Spinal cord (tissue), 10 donors: ENCODE measurements around the gene CHPF2. TPM values are rescaled to one million over a fixed set of nuclear protein-coding genes. Genes with fewer than 3 reads are reported as not detected.

Experiments
- DNase-seq, 6 donors: peaks; one replicate each; pipeline versions ENCODE4 v3.0.0 to v3.0.0-alpha.2; 2013 to 2015; ENCODE audit warnings: low spot score in 6 of 6, low read depth in 4 of 6
- H3K27ac ChIP-seq: one replicate; pipeline ENCODE4 v1.5.1; 2013; ENCODE audit warnings: low read depth, low read length, control low read depth
- H3K27me3 ChIP-seq: one replicate; pipeline ENCODE4 v1.6.1; 2013; ENCODE audit warnings: low read length; ENCODE audit not compliant: control insufficient read depth, insufficient read depth
- H3K36me3 ChIP-seq: one replicate; pipeline ENCODE4 v1.6.1; 2013; ENCODE audit warnings: low read length; ENCODE audit not compliant: control insufficient read depth, insufficient read depth
- H3K4me1 ChIP-seq: one replicate; pipeline ENCODE4 v1.6.1; 2013; ENCODE audit warnings: low read length; ENCODE audit not compliant: control insufficient read depth, insufficient read depth
- H3K4me3 ChIP-seq: one replicate; pipeline ENCODE4 v1.5.1; 2013; ENCODE audit warnings: low read depth, low read length, control low read depth
- H3K9me3 ChIP-seq: one replicate; pipeline ENCODE4 v1.6.1; 2013; ENCODE audit warnings: low read length; ENCODE audit not compliant: control insufficient read depth, insufficient read depth
- WGBS: methylation state at CpG from one replicate; pipeline ENCODE4 v1.1.5; 2013; ENCODE audit warnings: missing lambda C conversion rate; ENCODE audit not compliant: insufficient coverage; 5-methylcytosine and 5-hydroxymethylcytosine counted together
- polyA plus RNA-seq, 2 donors: library from polyadenylated mRNA; unstranded; fragments of 120-200 nt; gene quantifications; one replicate each; pipeline ENCODE4 v1.2.1, GENCODE V29; 2013; ENCODE audit not compliant: insufficient read length in 2 of 2
- total RNA-seq, 2 donors: library from RNA; depleted of rRNA in 1 of 2; stranded (reverse); fragments of 120-200 nt in 1 of 2; fragments of >200 nt in 1 of 2; gene quantifications; one replicate each; pipeline versions ENCODE4 v1.2.3 to v1.2.4, GENCODE V29; 2013 to 2014
- donor health status: healthy.

CHPF2 gene
- total and polyA plus RNA-seq, 4 donors: 19.7 to 25.5 (median 23.6) TPM

DNA sequence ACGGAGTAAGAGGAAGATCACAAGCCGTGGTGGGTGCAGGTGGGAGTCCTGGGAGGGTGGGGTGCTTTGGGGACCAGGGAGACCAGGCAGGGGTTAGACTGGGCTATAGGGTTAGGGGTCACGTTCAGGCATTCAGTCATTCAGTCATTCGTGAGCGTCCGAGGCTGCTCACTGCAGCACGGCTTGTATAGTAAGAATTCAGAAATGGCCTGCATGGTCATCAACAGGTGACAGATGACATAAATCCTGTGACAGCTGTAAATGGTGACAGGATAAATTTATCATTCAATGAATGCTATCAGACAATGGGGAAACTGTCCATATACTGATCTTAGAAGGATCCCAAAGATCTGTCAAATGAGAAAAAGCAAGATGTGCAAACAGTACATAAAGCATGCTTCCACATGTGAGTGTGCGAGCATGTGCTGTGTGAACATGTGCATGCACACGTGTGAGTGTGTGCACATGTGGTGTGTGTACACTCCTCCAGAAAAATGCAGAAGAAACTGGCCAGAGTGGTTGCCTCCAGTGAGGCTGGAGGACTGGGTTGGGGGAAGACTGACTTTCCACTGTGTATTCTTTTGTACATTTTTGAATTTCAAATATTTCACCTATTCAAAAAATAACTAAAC is 48.2 kb downstream of the CHPF2 start:
- no peak for DNase-seq
- 77% methylated on average over 8 of the region's 9 CpGs for WGBS
- Histone ChIP-seq H3K4me1 (peaks cover 23% of the 10 kb centered on the region), H3K9me3 (no peaks in the 10 kb centered on the region), H3K27me3 (no peaks in the 10 kb centered on the region), H3K4me3 (no peak overlapping the region), H3K36me3 (peaks cover under 1% of the 10 kb centered on the region), H3K27ac (no peak overlapping the region)

DNA sequence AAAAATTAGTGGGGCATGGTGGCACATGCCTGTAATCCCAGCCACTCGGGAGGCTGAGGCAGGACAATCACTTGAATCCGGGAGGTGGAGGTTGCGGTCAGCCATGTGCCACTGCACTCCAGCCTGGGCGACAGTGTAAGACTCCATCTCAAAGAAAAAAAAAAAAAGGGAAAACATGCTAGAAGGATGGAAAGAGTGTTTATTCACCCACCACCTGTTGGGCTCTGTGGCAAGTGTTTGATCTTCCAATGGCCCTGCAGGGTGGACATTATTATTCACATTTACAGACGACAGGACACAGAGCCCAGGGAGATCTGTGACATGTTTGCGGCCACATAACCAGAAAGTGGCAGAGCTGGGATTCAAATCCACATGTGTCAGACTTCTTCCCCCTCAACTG is 49.4 kb downstream of the CHPF2 start:
- no peaks in the 10 kb centered on the region for H3K36me3 ChIP-seq
- H3K4me1 ChIP-seq: peaks cover 11% of the 10 kb centered on the region
- WGBS: 62% methylated on average over 5 of the region's 6 CpGs
- no peak overlapping the region for H3K4me3 ChIP-seq
- DNase-seq: no peak
- no peak overlapping the region for H3K27ac ChIP-seq
- H3K9me3 ChIP-seq: no peaks in the 10 kb centered on the region
- no peaks in the 10 kb centered on the region for H3K27me3 ChIP-seq

DNA sequence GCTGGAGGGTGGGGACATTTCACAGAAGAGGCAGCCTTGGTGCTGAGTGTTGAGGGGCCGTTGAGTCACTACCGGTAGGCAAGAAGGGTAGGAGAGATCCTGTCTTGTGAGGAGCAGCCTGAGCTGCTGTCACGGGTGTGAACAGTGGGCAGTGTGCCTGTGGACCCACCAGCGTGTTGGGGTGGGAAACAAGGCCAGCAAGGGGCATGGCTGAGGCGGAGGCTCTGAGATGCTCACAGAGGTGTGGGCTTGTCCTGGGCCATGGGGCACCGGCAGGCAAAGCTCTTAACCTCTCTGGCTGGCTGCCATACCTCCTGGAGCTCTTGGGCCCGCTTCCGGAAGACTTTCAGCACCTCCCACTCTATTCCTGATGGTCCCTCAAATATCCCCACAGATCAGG is 49.8 kb downstream of the CHPF2 start:
- DNase-seq: no peak
- Histone ChIP-seq H3K27me3 (no peaks in the 10 kb centered on the region), H3K9me3 (no peaks in the 10 kb centered on the region), H3K27ac (no peak overlapping the region), H3K4me3 (no peak overlapping the region), H3K36me3 (no peaks in the 10 kb centered on the region), H3K4me1 (peaks cover 10% of the 10 kb centered on the region)
- WGBS: 72% methylated on average over 8 of the region's 8 CpGs

DNA sequence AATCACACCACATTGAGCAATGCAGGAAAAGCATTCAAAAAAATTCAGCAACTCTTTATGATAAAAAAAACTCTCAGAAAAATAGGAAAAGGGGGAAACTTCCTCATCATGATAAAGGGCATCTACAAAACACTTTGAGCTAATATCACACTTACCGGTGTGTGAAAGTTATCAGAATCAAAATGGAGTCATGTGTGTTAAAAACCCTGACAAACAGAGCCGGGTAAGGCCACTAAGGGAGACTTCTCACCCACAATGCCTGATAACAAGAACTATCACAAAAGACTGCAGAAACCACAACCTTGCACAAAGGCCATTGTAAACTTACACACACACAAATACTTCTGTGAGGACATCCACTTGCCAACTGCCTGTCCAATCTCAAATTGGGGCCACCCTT is 51.0 kb downstream of the CHPF2 start:
- H3K4me1 ChIP-seq: no peaks in the 10 kb centered on the region
- WGBS: no CpG with 5 or more reads among the region's 2 CpGs

DNA sequence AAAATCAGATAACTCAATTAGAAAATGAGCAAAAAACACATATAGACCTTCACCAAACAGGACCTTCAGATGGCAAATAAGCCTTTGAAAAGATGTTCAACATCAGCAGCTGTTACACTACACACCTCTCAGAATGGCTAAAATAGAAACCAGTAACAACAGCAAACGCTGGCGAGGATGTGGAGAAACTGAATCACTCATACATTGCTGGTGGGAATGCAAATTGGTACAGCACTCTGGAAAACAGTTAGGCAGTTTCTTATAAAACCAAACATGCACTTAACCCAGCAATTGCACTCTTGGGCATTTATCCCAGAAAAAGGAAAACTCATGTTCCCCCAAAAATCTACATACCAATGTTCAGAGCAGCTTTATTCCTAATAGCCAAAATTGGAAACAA is 53.9 kb downstream of the CHPF2 start:
- H3K9me3 ChIP-seq: no peaks in the 10 kb centered on the region
- no peak for DNase-seq
- WGBS: no CpG with 5 or more reads among the region's 2 CpGs
- H3K36me3 ChIP-seq: no peaks in the 10 kb centered on the region
- H3K27me3 ChIP-seq: no peaks in the 10 kb centered on the region
- no peak overlapping the region for H3K4me3 ChIP-seq
- no peak overlapping the region for H3K27ac ChIP-seq
- no peaks in the 10 kb centered on the region for H3K4me1 ChIP-seq

More for the DNA sequence above, 51.0 kb downstream of the CHPF2 start:
- H3K4me3 ChIP-seq: no peak overlapping the region
- no peaks in the 10 kb centered on the region for H3K27me3 ChIP-seq
- no peaks in the 10 kb centered on the region for H3K36me3 ChIP-seq
- DNase-seq: no peak
- no peaks in the 10 kb centered on the region for H3K9me3 ChIP-seq
- H3K27ac ChIP-seq: no peak overlapping the region

Other genes with a start within 250 kb of the CHPF2 start
- 10 to 100 TPM in 1 of 2 donors, 1 to 10 TPM in 1; 2.4 to 13.4 TPM for gene NOS3, start 241.5 kb upstream of the CHPF2 start, total RNA-seq
- 10 to 100 TPM in 1 of 2 donors, 1 to 10 TPM in 1; 7.3 to 11.3 TPM for gene NOS3, start 241.5 kb upstream of the CHPF2 start, polyA plus RNA-seq
- 1 to 10 TPM; 2.3 to 3.6 TPM for gene ATG9B, start 208.0 kb upstream of the CHPF2 start, total RNA-seq
- gene ATG9B, start 208.0 kb upstream of the CHPF2 start, polyA plus RNA-seq: 10 to 100 TPM; 20.6 to 21.3 TPM
- 10 to 100 TPM; 23.1 to 29.1 TPM for gene ABCB8, start 204.0 kb upstream of the CHPF2 start, total RNA-seq
- gene ABCB8, start 204.0 kb upstream of the CHPF2 start, polyA plus RNA-seq: 10 to 100 TPM; 46.4 to 69.4 TPM
- 1 to 10 TPM; 1.5 to 2.0 TPM for gene ASIC3, start 184.0 kb upstream of the CHPF2 start, total RNA-seq
- gene ASIC3, start 184.0 kb upstream of the CHPF2 start, polyA plus RNA-seq: 10 to 100 TPM; 15.5 to 18.0 TPM
- gene CDK5, start 174.6 kb upstream of the CHPF2 start, total RNA-seq: 10 to 100 TPM; 33.3 to 42.8 TPM
- gene CDK5, start 174.6 kb upstream of the CHPF2 start, polyA plus RNA-seq: 10 to 100 TPM; 86.7 to 94.3 TPM
- 100 to 1,000 TPM in 1 of 2 donors, 10 to 100 TPM in 1; 27.5 to 101 TPM for gene SLC4A2, start 172.9 kb upstream of the CHPF2 start, total RNA-seq
- 10 to 100 TPM; 69.3 to 89.8 TPM for gene SLC4A2, start 172.9 kb upstream of the CHPF2 start, polyA plus RNA-seq
- 10 to 100 TPM; 30.9 to 60.2 TPM for gene FASTK, start 151.7 kb upstream of the CHPF2 start, total RNA-seq
- gene FASTK, start 151.7 kb upstream of the CHPF2 start, polyA plus RNA-seq: 10 to 100 TPM; 71.4 to 80.7 TPM
- gene TMUB1, start 149.0 kb upstream of the CHPF2 start, total RNA-seq: 10 to 100 TPM in 1 of 2 donors, 1 to 10 TPM in 1; 8.5 to 25.0 TPM
- gene TMUB1, start 149.0 kb upstream of the CHPF2 start, polyA plus RNA-seq: 10 to 100 TPM; 51.0 to 57.2 TPM
- gene AGAP3, start 146.0 kb upstream of the CHPF2 start, total RNA-seq: 10 to 100 TPM; 45.7 to 56.8 TPM
- gene AGAP3, start 146.0 kb upstream of the CHPF2 start, polyA plus RNA-seq: 100 to 1,000 TPM; 212 to 247 TPM
- gene GBX1, start 64.8 kb upstream of the CHPF2 start, total RNA-seq: 1 to 10 TPM; 1.3 to 2.4 TPM
- 1 to 10 TPM; 5.1 to 7.3 TPM for gene GBX1, start 64.8 kb upstream of the CHPF2 start, polyA plus RNA-seq
- gene ASB10, start 45.2 kb upstream of the CHPF2 start, total RNA-seq: not detected
- under 1 TPM in 1 of 2 donors, not detected in 1; 0.12 TPM for gene ASB10, start 45.2 kb upstream of the CHPF2 start, polyA plus RNA-seq
- not detected for gene H2BK1, start 22.0 kb upstream of the CHPF2 start, total RNA-seq
- gene H2BK1, start 22.0 kb upstream of the CHPF2 start, polyA plus RNA-seq: not detected
- gene ABCF2, start 5.3 kb upstream of the CHPF2 start, total RNA-seq: 10 to 100 TPM; 23.6 to 32.1 TPM
- 10 to 100 TPM; 35.8 to 38.3 TPM for gene ABCF2, start 5.3 kb upstream of the CHPF2 start, polyA plus RNA-seq
- 100 to 1,000 TPM in 1 of 2 donors, 10 to 100 TPM in 1; 84.2 to 119 TPM for gene SMARCD3, start 16.2 kb downstream of the CHPF2 start, total RNA-seq
- gene SMARCD3, start 16.2 kb downstream of the CHPF2 start, polyA plus RNA-seq: 100 to 1,000 TPM; 298 TPM
- gene NUB1, start 109.3 kb downstream of the CHPF2 start, total RNA-seq: 10 to 100 TPM; 33.2 to 62.2 TPM
- gene NUB1, start 109.3 kb downstream of the CHPF2 start, polyA plus RNA-seq: 10 to 100 TPM; 45.6 to 55.3 TPM
- gene WDR86, start 177.6 kb downstream of the CHPF2 start, total RNA-seq: 100 to 1,000 TPM in 1 of 2 donors, 10 to 100 TPM in 1; 34.4 to 139 TPM
- gene WDR86, start 177.6 kb downstream of the CHPF2 start, polyA plus RNA-seq: 10 to 100 TPM; 16.6 to 54.5 TPM
- 10 to 100 TPM in 1 of 2 donors, 1 to 10 TPM in 1; 1.4 to 10.3 TPM for gene CRYGN, start 207.7 kb downstream of the CHPF2 start, total RNA-seq
- 1 to 10 TPM in 1 of 2 donors, under 1 TPM in 1; 0.55 to 3.0 TPM for gene CRYGN, start 207.7 kb downstream of the CHPF2 start, polyA plus RNA-seq